GM23338 (cell line): ENCODE measurements around the gene CCDC167. TPM values are rescaled to one million over a fixed set of nuclear protein-coding genes. Genes with fewer than 3 reads are reported as not detected.

Source experiments
- ATAC-seq: fragments of 200-7000 bp; cut with Tn5 transposase; 3 replicates; pipeline ENCODE4 v1.9.1; 2020
- DNase-seq: peaks from one replicate; pipeline ENCODE4 v3.0.0-alpha.2; 2015; ENCODE audit warnings: low spot score
- H2AFZ ChIP-seq: fragments of 200-600 bp; sonication (generic); 2 replicates; pipeline ENCODE4 v1.8.0; 2016; ENCODE audit warnings: antibody characterized with exemption, mild to moderate bottlenecking, moderate library complexity
- H3F3A ChIP-seq: fragments of 200-600 bp; sonication (generic); replicated peaks from 2 replicates; pipeline ENCODE4 v1.8.0; 2017; ENCODE audit warnings: antibody characterized with exemption, mixed run types, low read depth
- H3K27ac ChIP-seq: fragments of 200-600 bp; sonication (generic); 2 replicates; pipeline ENCODE4 v1.6.1; 2016; ENCODE audit warnings: low read depth
- H3K27me3 ChIP-seq: fragments of 200-600 bp; sonication (generic); 2 replicates; pipeline ENCODE4 v1.8.0; 2016; ENCODE audit warnings: mild to moderate bottlenecking, mixed run types, moderate library complexity; ENCODE audit not compliant: insufficient read depth
- H3K36me3 ChIP-seq: fragments of 200-600 bp; sonication (generic); 2 replicates; pipeline ENCODE4 v1.8.0; 2016; ENCODE audit warnings: mild to moderate bottlenecking; ENCODE audit not compliant: insufficient read depth
- H3K4me1 ChIP-seq: fragments of 200-600 bp; sonication (generic); 2 replicates; pipeline ENCODE4 v1.8.0; 2016; ENCODE audit warnings: mild to moderate bottlenecking, moderate library complexity; ENCODE audit not compliant: insufficient read depth
- H3K4me2 ChIP-seq: fragments of 200-600 bp; sonication (generic); 2 replicates; pipeline ENCODE4 v1.7.1; 2017; ENCODE audit warnings: mixed run types
- H3K4me3 ChIP-seq: fragments of 200-600 bp; sonication (generic); 2 replicates; pipeline ENCODE4 v1.6.1; 2016; ENCODE audit warnings: mixed run types
- H3K79me2 ChIP-seq: fragments of 200-600 bp; sonication (generic); replicated peaks from 2 replicates; pipeline ENCODE4 v1.8.0; 2017; ENCODE audit warnings: mild to moderate bottlenecking; ENCODE audit not compliant: insufficient read depth
- H3K9me2 ChIP-seq: fragments of 200-600 bp; sonication (generic); 2 replicates; pipeline ENCODE4 v1.8.0; 2017; ENCODE audit not compliant: insufficient read depth
- H4K20me1 ChIP-seq: fragments of 200-600 bp; sonication (generic); replicated peaks from 2 replicates; pipeline ENCODE4 v1.8.0; 2017; ENCODE audit warnings: mild to moderate bottlenecking; ENCODE audit not compliant: insufficient read depth
- H3K27ac Mint-ChIP-seq: 2 replicates; pipeline ENCODE4 v1.8.0; 2020; ENCODE audit warnings: inconsistent platforms, mild to moderate bottlenecking, moderate library complexity, mixed read lengths
- H3K27me3 Mint-ChIP-seq: 3 replicates; pipeline ENCODE4 v1.8.0; 2022; ENCODE audit warnings: low read depth, mild to moderate bottlenecking, moderate library complexity, mixed read lengths, inconsistent platforms; ENCODE audit not compliant: insufficient read depth, poor library complexity
- H3K36me3 Mint-ChIP-seq: 3 replicates; pipeline ENCODE4 v1.8.0; 2021; ENCODE audit warnings: low read depth, mild to moderate bottlenecking, inconsistent platforms, moderate library complexity, mixed read lengths
- H3K4me1 Mint-ChIP-seq: 3 replicates; pipeline ENCODE4 v1.8.0; 2020; ENCODE audit warnings: mild to moderate bottlenecking, inconsistent platforms, mixed read lengths
- H3K4me3 Mint-ChIP-seq: 3 replicates; pipeline ENCODE4 v1.8.0; 2021; ENCODE audit warnings: moderate library complexity, mild to moderate bottlenecking, inconsistent platforms, mixed read lengths
- H3K9me3 Mint-ChIP-seq: 3 replicates; pipeline ENCODE4 v1.8.0; 2020; ENCODE audit warnings: moderate library complexity, mild to moderate bottlenecking, inconsistent platforms, mixed read lengths
- CREB1 ChIP-seq: fragments of 250-450 bp; sonication (Bioruptor Pico); IDR thresholded peaks from 2 replicates; pipeline ENCODE4 v1.5.0; 2020; ENCODE audit warnings: low read depth, mild to moderate bottlenecking, moderate library complexity
- CTCF ChIP-seq, 2 experiments: fragments of 200-600 bp in 1 of 2; sonication (generic) in 1 of 2; conservative IDR thresholded peaks; 2 replicates each; pipeline versions ENCODE4 v1.5.1 to v1.6.1; 2016 to 2017; ENCODE audit warnings: antibody characterized with exemption in 2 of 2, low read depth in 2 of 2, mild to moderate bottlenecking in 2 of 2, moderate library complexity in 1 of 2
- EZH2phosphoT487 ChIP-seq: fragments of 200-600 bp; sonication (generic); IDR thresholded peaks from one replicate; pipeline ENCODE4 v1.8.1; 2018; ENCODE audit warnings: antibody characterized with exemption; ENCODE audit not compliant: unreplicated experiment
- ZNF331 ChIP-seq: fragments of 250-450 bp; sonication (Bioruptor Pico); IDR thresholded peaks from 2 replicates; pipeline ENCODE4 v1.5.0; 2020; ENCODE audit warnings: low read depth, mild to moderate bottlenecking, moderate library complexity
- polyA plus RNA-seq: library from polyadenylated mRNA; unstranded; fragments of >200 nt; fragmentation: Nextera tagmentation; extraction: Ambion mirVana; gene quantifications from 2 replicates; pipeline ENCODE4 v1.2.1, GENCODE V29; 2016
- total RNA-seq: library from RNA; depleted of rRNA; stranded (reverse); fragments of >200 nt; shearing (Covaris generic); gene quantifications from 2 replicates; pipeline ENCODE4 v1.2.3, GENCODE V29; 2014
- TF ChIP-seq, protein P1 (sequence below): IDR thresholded peaks from one replicate; pipeline ENCODE4 v1.6.1; 2018; ENCODE audit warnings: antibody characterized with exemption; ENCODE audit not compliant: unreplicated experiment

The CCDC167 gene
- total and polyA plus RNA-seq, 2 experiments from 2014 or later = 17.6 to 21.4 TPM

DNA sequence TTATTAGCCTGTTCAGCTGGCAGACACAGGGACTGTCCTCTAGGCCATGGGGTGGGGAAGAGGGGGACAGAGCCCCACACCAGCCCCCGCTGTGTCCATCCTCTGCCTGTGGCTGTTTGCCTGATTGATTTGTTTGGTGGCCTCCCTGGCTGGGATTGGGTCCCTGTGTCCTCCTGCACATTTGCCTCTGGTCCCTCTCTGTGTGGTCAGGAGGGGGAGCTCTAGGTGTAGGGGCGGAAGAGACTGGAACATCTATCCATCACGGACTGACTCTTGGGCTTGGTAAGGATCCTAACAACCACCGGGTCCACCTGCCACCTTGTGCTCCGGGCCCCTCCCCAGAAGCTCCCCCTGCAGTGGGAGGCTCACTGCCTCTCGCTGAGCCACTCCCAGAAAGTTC lies 38.4 kb upstream of the CCDC167 start:
- no peak overlapping the region for H3K27ac Mint-ChIP-seq
- Histone ChIP-seq H3K79me2 (no peaks in the 10 kb centered on the region), H4K20me1 (no peaks in the 10 kb centered on the region), H3K9me2 (no peaks in the 10 kb centered on the region), H3K4me2 (no peak overlapping the region), H3K27ac (no peak overlapping the region), H3K36me3 (no peaks in the 10 kb centered on the region), H2AFZ (no peak overlapping the region), H3F3A (no peaks in the 10 kb centered on the region; the same call in 1 of the 2 replicates), H3K4me1 (peaks cover 18% of the 10 kb centered on the region), H3K27me3 (peaks cover 56% of the 10 kb centered on the region), H3K4me3 (no peak overlapping the region)
- peaks cover 57% of the 10 kb centered on the region for H3K27me3 Mint-ChIP-seq
- TF ChIP-seq CTCF (conservative IDR thresholded peaks at IDR 0.05; ENCODE audit: low read depth in 2 of 2) (peak; percentile 59 to 86), EZH2phosphoT487 (no peak)
- DNase-seq = peak; percentile 70
- peak overlapping the region; percentile 49; the same call in 2 of the 3 replicates for H3K4me3 Mint-ChIP-seq
- H3K4me1 Mint-ChIP-seq = peaks cover 29% of the 10 kb centered on the region
- H3K36me3 Mint-ChIP-seq = no peaks in the 10 kb centered on the region
- peak; percentile 33 for ATAC-seq
- H3K9me3 Mint-ChIP-seq = no peaks in the 10 kb centered on the region

DNA sequence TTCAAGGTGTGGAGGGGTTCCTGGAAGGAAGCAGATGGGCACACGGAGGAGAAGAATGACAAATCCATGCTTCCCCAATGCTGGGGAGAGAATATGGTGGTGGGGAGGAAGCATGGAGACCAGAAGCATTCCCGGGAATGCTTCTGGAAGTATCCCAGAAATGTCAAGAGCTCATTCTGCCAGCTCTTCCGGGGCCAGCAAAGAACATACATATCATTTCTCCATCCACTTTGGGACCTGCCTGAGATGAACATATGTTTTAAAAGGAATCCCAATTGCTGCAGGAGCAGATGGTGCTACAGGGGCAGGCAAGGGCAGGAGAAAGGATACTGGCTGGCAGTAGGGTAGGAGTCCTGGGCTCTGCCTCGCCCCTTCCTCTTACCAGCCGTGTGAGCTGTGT lies 37.9 kb upstream of the CCDC167 start:
- DNase-seq (no peak), ATAC-seq (no peak)
- Histone ChIP-seq H3K9me2 (no peaks in the 10 kb centered on the region), H2AFZ (peak overlapping the region; percentile 99; the same call in 1 of the 2 replicates), H3K4me3 (no peak overlapping the region; the same call in 1 of the 2 replicates), H3K4me1 (peaks cover 18% of the 10 kb centered on the region), H3K36me3 (no peaks in the 10 kb centered on the region), H4K20me1 (no peaks in the 10 kb centered on the region), H3K27ac (no peak overlapping the region), H3K27me3 (peaks cover 60% of the 10 kb centered on the region), H3F3A (no peaks in the 10 kb centered on the region; the same call in 1 of the 2 replicates), H3K4me2 (peak overlapping the region; percentile 99; the same call in 1 of the 2 replicates), H3K79me2 (no peaks in the 10 kb centered on the region)
- H3K27me3 Mint-ChIP-seq = peaks cover 57% of the 10 kb centered on the region
- H3K9me3 Mint-ChIP-seq = no peaks in the 10 kb centered on the region
- H3K36me3 Mint-ChIP-seq = no peaks in the 10 kb centered on the region
- peaks cover 29% of the 10 kb centered on the region for H3K4me1 Mint-ChIP-seq
- no peak overlapping the region for H3K27ac Mint-ChIP-seq
- peak overlapping the region; percentile 78; the same call in 1 of the 3 replicates for H3K4me3 Mint-ChIP-seq
- no peak for TF ChIP-seq ZNF331 (CRISPR knock-in tag)
- no peak for TF ChIP-seq CREB1

DNA sequence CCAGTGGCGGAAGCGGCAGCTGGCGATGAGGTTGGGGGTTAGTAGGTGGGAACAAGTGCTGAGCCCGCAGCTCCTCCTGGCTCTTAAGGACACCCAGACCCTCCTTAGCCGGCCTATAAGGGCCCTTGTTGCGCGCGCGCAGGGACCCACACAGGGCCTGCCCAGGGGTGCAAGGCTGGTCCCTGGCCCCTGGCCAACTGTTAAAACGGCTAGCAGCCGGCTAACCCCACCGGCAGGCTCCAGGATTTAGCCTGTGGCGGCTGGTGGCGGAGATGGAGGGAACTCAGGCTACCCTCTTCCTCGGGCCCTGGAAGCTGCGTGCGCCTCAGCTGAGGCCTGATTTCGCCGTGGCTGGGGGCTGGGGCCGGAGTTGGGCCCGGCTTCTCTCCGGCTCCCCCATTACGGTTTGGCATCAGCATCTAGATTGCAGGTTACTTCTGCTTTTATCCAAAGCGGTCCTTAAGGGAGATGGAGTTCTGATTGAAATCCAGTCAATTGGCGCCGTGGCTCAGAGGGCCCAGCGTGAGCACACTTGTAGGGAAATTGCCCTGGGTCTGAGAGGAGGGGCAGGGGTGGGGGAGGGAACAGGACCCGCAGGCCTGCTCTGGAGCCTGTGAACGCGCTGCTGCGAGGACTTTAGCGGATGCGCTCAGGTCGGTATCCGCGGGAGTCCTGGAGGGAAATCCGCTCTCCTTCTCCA lies 36.9 kb upstream of the CCDC167 start:
- Histone ChIP-seq H3K36me3 (no peaks in the 10 kb centered on the region), H3K27ac (no peak overlapping the region), H3K79me2 (no peaks in the 10 kb centered on the region), H4K20me1 (no peaks in the 10 kb centered on the region), H3K9me2 (no peaks in the 10 kb centered on the region), H3K4me2 (peak overlapping the region; percentile 99), H3K4me1 (peaks cover 18% of the 10 kb centered on the region), H2AFZ (peak overlapping the region; percentile 99), H3K27me3 (peaks cover 60% of the 10 kb centered on the region), H3F3A (no peaks in the 10 kb centered on the region; the same call in 1 of the 2 replicates), H3K4me3 (peak overlapping the region; percentile 90)
- ATAC-seq = peak; percentile 55
- Mint-ChIP-seq H3K27ac (no peak overlapping the region), H3K4me1 (peaks cover 29% of the 10 kb centered on the region), H3K4me3 (peak overlapping the region; percentile 78), H3K27me3 (peaks cover 59% of the 10 kb centered on the region), H3K36me3 (no peaks in the 10 kb centered on the region), H3K9me3 (no peaks in the 10 kb centered on the region)
- peak; percentile 64 for DNase-seq
- TF ChIP-seq, protein P1, sequence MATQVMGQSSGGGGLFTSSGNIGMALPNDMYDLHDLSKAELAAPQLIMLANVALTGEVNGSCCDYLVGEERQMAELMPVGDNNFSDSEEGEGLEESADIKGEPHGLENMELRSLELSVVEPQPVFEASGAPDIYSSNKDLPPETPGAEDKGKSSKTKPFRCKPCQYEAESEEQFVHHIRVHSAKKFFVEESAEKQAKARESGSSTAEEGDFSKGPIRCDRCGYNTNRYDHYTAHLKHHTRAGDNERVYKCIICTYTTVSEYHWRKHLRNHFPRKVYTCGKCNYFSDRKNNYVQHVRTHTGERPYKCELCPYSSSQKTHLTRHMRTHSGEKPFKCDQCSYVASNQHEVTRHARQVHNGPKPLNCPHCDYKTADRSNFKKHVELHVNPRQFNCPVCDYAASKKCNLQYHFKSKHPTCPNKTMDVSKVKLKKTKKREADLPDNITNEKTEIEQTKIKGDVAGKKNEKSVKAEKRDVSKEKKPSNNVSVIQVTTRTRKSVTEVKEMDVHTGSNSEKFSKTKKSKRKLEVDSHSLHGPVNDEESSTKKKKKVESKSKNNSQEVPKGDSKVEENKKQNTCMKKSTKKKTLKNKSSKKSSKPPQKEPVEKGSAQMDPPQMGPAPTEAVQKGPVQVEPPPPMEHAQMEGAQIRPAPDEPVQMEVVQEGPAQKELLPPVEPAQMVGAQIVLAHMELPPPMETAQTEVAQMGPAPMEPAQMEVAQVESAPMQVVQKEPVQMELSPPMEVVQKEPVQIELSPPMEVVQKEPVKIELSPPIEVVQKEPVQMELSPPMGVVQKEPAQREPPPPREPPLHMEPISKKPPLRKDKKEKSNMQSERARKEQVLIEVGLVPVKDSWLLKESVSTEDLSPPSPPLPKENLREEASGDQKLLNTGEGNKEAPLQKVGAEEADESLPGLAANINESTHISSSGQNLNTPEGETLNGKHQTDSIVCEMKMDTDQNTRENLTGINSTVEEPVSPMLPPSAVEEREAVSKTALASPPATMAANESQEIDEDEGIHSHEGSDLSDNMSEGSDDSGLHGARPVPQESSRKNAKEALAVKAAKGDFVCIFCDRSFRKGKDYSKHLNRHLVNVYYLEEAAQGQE = no peak
- TF ChIP-seq EZH2phosphoT487 (no peak), CTCF (conservative IDR thresholded peaks at IDR 0.05; ENCODE audit: low read depth in 2 of 2) (no peak)
